ENCODE results near the gene ELF2.

DNA sequence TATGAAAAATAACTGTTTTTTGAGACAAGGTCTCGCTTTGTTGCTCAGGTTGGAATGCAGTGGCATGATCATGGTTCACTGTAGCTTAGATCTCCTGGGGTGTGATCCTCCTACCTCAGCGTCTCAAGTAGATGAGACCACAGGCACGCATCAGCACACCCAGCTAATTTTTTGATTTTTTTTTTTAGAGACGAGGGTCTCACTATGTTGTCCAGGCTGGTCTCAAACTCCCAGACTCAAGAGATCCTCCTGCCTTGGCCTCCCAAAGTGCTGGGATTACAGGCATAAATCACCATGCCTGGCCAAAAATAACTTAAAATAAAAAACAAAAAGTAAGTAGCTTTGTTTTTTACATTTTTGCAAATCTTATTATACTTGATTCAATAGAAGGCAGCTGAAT lies 98.1 kb downstream of the ELF2 start:
- no peak for TF ChIP-seq ZBTB7A (IDR thresholded peaks at IDR 0.05; ENCODE audit: low read depth)
- no peak for TF ChIP-seq RAD21 (IDR thresholded peaks at IDR 0.05; ENCODE audit: low read depth)
- no peak for TF ChIP-seq EGR1 (IDR thresholded peaks at IDR 0.05)
- TF ChIP-seq EP300 (IDR thresholded peaks at IDR 0.05; ENCODE audit: borderline replicate concordance): no peak
- TF ChIP-seq, protein P1, sequence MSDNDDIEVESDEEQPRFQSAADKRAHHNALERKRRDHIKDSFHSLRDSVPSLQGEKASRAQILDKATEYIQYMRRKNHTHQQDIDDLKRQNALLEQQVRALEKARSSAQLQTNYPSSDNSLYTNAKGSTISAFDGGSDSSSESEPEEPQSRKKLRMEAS (IDR thresholded peaks at IDR 0.05): no peak
- no peak for TF ChIP-seq CREB1 (IDR thresholded peaks at IDR 0.05; ENCODE audit: low read depth)
- TF ChIP-seq YY1 (IDR thresholded peaks at IDR 0.05; ENCODE audit: low read depth): no peak

All from Ishikawa (cell line).